Esophagus muscularis mucosa (tissue), 4 donors: ENCODE measurements around the gene MIGA1.

Source experiments
- EP300 ChIP-seq: sonication (generic); formaldehyde crosslinking; IDR thresholded peaks from one replicate; pipeline ENCODE4 v1.6.1; 2017; ENCODE audit warnings: antibody characterized with exemption
- POLR2A ChIP-seq: fragments of 450-650 bp; IDR thresholded peaks from one replicate; pipeline ENCODE4 v1.6.1; 2017; ENCODE audit warnings: antibody characterized with exemption, moderate library complexity, mild to moderate bottlenecking, low read depth
- POLR2AphosphoS5 ChIP-seq, 2 donors: sonication (generic); formaldehyde crosslinking; IDR thresholded peaks; one replicate each; pipeline ENCODE4 v1.6.1; 2017; ENCODE audit warnings: antibody characterized with exemption in 2 of 2
- TF ChIP-seq, protein P1 (sequence below), 3 experiments: fragments of 200-600 bp in 2 of 3; fragments of 450-650 bp in 1 of 3; sonication (generic) in 2 of 3; IDR thresholded peaks; one replicate each; pipeline ENCODE4 v1.5.1; 2017 to 2019; ENCODE audit warnings: antibody characterized with exemption in 3 of 3, mild to moderate bottlenecking in 2 of 3, moderate library complexity in 1 of 3

DNA sequence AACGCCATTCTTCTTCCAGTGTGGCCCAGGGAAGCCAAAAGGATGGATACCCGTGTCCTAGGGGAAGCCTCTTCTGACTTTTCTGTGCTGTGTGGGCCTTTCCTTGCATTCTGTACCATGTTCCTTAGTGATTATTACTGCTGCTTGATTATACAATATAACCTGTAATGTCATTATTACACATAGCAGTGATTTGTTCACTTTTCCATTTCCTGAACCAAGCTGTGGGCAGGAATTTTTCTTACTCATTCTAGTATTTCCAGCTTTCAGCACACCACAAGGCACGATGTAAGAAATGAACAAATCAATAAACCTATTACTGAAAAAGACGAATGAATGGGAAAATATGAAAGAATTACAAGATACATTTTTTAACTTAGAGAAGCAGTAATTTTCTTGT, 11.4 kb upstream of the MIGA1 start:
- TF ChIP-seq POLR2A = no peak
- TF ChIP-seq EP300 = no peak
- TF ChIP-seq, protein P1, sequence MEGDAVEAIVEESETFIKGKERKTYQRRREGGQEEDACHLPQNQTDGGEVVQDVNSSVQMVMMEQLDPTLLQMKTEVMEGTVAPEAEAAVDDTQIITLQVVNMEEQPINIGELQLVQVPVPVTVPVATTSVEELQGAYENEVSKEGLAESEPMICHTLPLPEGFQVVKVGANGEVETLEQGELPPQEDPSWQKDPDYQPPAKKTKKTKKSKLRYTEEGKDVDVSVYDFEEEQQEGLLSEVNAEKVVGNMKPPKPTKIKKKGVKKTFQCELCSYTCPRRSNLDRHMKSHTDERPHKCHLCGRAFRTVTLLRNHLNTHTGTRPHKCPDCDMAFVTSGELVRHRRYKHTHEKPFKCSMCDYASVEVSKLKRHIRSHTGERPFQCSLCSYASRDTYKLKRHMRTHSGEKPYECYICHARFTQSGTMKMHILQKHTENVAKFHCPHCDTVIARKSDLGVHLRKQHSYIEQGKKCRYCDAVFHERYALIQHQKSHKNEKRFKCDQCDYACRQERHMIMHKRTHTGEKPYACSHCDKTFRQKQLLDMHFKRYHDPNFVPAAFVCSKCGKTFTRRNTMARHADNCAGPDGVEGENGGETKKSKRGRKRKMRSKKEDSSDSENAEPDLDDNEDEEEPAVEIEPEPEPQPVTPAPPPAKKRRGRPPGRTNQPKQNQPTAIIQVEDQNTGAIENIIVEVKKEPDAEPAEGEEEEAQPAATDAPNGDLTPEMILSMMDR (IDR thresholded peaks at IDR 0.05) = no peak
- no peak for TF ChIP-seq POLR2AphosphoS5 (IDR thresholded peaks at IDR 0.05)
